ENCODE results near the gene HOXA3. TPM values are rescaled to one million over a fixed set of nuclear protein-coding genes. Genes with fewer than 3 reads are reported as not detected.

HOXA3 gene
- total RNA-seq, 4 donors from 2014 or later: 1.8 to 11.0 (median 4.3) TPM

DNA sequence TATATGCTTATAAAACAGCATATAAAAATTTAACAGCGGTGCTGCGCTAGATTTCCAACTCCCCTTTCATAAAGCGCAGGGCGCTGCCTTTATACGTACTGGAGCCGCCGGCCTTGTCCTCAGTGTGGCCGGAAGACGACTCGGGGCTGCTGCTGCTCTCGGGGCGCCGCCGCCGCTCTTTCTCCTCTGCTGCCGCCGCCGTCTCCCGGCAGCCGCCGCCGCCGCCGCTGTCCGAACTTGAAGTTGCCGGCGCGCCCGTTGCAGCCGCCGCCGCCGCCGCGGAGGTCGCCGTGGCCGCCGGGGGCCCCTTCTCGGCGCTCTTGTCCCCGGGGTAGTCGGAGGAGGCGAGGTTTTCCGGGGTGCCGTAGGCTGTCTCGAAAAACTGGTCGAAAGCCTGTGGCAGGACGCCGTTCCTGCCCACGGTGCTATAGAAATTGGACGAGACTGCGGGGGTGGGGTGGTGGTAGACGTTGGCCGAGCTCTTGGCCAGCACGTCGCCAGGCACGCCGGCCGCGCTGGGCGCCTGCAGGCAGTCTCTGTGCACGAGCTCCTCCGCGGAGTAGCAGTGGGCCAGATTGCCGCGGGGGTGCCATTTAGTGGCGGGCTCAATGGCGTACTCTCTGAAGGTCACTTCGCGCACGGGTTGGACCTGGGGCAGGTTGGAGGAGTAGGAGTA lies 32.1 kb upstream of the HOXA3 start:
- DNase-seq (ENCODE audit: low spot score): peak; percentile 21
- no peak for ATAC-seq (ENCODE audit: low FRiP score)
- TF ChIP-seq CTCF (IDR thresholded peaks at IDR 0.05): no peak

DNA sequence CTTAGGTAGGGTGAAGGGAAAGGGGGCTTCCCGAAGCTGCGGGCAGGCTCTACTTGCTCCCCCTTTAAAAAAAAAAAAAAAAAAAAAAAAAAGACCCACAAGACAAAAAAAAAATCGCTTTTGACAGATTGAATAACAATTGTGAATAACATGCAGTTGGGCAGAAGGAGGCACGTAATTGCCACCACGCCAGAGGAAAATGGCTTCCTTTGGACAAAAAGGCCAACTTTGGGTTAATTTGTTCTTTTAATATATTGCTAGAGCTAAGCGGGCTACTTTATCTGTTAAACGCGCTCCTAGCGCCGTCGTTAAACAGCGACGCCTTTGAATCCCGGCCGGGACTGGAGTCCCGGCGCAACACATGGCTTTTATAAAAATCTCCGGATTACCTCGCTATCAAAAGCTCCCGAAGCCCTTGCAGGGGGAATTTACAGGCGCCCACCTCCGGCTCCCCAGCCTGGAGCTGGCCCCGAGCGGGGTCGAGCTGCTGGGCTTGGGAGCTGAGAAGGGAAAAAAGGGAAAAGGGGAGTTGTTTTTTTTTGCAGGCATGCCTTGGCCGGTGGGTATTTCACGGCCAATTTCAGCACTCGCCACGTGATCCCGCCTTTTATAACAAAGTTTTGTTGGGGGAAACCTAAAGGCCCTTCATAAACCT lies 31.4 kb upstream of the HOXA3 start:
- ATAC-seq (ENCODE audit: low FRiP score) (no peak), DNase-seq (ENCODE audit: low spot score) (no peak)
- no peak for TF ChIP-seq CTCF (IDR thresholded peaks at IDR 0.05)

DNA sequence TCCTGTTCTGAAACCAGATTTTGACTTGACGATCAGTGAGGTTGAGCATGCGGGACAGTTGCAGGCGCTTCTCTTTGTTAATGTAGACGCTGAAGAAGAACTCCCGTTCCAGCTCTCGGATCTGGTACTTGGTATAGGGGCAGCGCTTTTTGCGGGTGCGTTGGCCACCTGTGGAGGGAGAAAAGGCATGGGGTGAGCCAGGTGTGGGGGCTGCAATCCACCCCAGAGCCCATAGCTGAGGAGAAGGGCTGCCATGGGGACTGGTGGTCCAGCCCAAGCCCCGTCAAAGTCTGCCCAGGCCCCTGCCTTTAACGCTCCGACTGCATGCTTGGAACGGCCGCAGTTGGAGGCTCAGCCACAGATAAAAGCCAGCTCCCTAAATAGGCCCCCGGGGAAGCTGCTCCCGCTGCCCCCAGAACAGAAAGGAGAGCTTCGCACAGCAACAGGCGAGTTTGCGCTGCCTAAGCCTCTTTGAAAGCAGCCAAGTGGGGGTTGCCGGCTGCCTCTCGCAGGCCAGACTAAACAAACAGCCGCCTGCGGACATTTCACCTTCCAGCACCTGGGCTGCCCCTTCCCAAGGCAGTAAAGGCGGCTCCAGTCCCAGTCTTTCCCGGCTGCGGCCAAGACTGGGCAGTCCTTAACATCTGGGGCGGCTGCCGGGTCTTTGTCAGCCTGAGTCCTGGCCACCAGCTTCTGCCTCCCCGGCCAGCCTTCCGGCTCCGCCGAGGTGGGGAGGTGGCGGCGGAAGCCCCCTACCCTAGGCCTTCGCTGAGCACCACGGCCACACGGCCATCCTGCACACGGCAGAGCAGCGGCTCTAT lies 30.7 kb upstream of the HOXA3 start:
- peak; percentile 18 for DNase-seq (ENCODE audit: low spot score)
- peak; percentile 25 for ATAC-seq (ENCODE audit: low FRiP score)
- TF ChIP-seq CTCF (IDR thresholded peaks at IDR 0.05): no peak

- ATAC-seq (ENCODE audit: low FRiP score) (no peak), DNase-seq (ENCODE audit: low spot score) (peak; percentile 14)
- no peak for TF ChIP-seq CTCF (IDR thresholded peaks at IDR 0.05)
Measured at GRCh38 chr7:27182285-27182841, 30.0 kb upstream of the HOXA3 start.

GRCh38 chr7:27181795-27182275 lies 29.5 kb upstream of the HOXA3 start:
- TF ChIP-seq CTCF (IDR thresholded peaks at IDR 0.05): no peak

GRCh38 chr7:27180431-27181420 lies 28.3 kb upstream of the HOXA3 start:
- peak; percentile 7 for DNase-seq (ENCODE audit: low spot score)
- ATAC-seq (ENCODE audit: low FRiP score): no peak
- TF ChIP-seq CTCF (IDR thresholded peaks at IDR 0.05): no peak

More at GRCh38 chr7:27181795-27182275, 29.5 kb upstream of the HOXA3 start:
- ATAC-seq (ENCODE audit: low FRiP score) (no peak), DNase-seq (ENCODE audit: low spot score) (no peak)

Data from omental fat pad (tissue), 4 donors.